CD4-positive, alpha-beta T cell treated with Interleukin-6 at 100 ng/mL for 8 hours (primary cell): ENCODE results near the gene ZNF280A.
"Not testable (repeated sequence)": the region's sequence is repeated elsewhere in the genome, so short reads cannot be mapped to it uniquely, and the experiment has no call there.

Source experiments
- DNase-seq: peaks from one replicate; pipeline ENCODE4 v3.0.0-alpha.2; 2020; ENCODE audit warnings: mixed read lengths, low spot score

ZNF280A gene

GRCh38 chr22:22545084-22545483 lies 25.0 kb upstream of the ZNF280A start:
- no peak for DNase-seq

GRCh38 chr22:22538226-22538989 lies 18.3 kb upstream of the ZNF280A start:
- no peak for DNase-seq

DNA sequence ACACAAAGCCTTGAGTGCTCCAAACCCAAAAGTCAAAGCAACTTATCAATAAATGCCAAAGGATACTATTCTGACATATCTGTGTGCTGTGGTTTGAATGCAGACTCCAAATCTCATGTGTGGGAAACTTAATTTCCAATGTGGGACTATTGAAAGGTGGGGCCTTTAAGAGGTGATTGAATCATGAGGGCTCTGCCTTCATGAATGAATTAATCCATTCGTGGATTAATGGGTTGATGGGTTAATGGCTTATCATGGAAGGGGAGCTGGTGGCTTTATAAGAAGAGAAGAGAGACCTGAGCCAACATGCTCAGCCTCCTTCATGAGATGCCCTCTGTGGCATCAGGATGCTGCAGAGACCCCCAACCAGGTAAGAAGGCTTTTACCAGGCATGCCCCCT lies 16.8 kb upstream of the ZNF280A start:
- DNase-seq, result no peak

DNA sequence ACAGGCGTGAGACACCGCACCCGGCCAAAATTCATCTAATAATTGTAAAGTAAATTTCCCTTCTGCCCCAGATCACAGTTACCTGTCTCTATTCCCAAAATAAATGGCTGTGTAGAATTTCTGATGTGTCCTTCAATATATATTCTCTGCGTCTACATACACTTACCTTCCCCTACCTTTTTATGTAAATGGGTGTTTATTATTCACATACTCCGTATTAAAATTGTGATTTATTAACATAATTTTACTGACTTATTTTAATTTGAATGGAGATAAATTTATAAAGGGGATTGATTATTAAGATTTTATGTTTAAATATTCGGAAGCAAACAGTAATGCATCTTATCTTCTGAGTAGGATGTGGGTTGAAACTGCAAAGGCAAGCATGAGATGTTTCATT lies 16.4 kb upstream of the ZNF280A start:
- DNase-seq, result no peak

GRCh38 chr22:22535662-22536061 lies 15.6 kb upstream of the ZNF280A start:
- DNase-seq, result no peak

- no peak for DNase-seq
Observed at GRCh38 chr22:22534604-22535415, 14.7 kb upstream of the ZNF280A start.

- DNase-seq, result no peak
Observed at GRCh38 chr22:22533863-22534262, 13.8 kb upstream of the ZNF280A start.

DNA sequence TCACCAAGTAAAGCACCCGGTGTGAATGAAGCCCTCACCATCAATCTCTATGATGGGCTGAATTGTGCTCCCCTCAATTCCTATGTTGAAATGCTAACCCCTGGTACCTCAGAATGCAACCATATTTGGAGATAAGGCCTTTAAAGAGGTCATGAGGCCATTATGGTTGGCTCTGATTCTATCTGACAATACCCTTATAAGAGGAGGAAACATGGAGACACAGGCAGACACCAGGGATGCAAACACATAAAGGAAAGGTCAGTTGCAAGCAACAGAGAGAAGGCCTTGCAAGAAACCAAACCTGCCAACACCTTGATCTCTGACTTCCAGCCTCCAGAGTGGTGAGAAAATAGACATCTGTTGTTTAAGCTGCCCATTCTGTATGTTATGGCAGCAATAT lies 13.3 kb upstream of the ZNF280A start:
- no peak for DNase-seq

- DNase-seq, result not testable (repeated sequence)
Observed at GRCh38 chr22:22532547-22533071, 12.5 kb upstream of the ZNF280A start.

DNA sequence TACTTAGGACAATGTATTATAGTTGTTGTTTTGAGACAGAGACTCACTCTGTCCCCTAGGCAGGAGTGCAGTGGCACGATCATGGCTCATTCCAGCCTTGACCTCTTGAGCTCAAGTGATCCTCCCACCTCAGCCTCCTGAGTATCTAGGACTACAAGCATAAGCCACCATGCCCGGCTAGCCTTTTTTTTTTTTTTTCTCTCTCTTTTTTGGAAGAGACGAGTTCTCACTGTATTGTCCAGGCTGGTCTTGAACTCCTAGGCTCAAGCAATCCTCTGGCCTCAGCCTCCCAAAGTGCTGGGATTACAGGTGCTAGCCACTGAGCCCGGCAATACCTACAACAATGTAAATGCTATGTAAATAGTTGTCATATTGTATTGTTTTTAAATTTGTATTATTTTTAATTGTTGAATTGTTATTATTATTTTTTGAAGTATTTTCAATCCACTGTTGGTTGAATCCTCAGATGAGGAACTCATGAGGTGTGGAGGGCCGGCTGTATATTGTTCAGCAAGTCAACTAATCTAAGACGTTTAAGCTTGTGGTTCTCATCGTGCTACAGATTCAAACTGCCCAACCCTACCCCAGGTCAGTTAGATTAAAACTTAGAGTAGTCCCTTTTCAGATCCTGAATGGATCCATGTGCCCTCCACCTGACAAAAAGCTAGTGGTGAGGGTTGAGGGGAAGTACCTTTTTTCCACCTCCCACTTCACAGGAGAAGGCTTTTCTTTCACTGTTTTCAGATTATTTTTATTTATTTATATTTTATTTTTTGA lies 11.9 kb upstream of the ZNF280A start:
- no peak for DNase-seq

GRCh38 chr22:22528780-22529179 lies 8.7 kb upstream of the ZNF280A start:
- DNase-seq, result no peak

DNA sequence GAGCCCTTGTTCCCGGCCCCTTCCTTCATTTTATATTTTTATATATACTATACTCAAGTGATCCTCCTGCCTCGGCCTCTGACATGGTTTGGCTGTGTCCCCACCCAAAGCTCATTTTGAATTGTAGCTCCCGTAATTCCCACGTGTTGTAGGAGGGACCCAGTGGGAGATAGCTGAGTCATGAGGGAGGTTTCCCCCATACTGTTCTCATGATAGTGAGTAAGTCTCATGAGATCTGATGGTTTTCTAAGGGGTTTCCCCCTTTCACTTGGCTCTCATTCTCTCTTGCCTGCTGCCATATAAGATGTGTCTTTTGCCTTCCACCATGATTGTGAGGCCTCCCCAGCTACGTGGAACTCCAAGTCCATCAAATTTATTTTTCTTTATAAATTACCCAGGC lies 7.2 kb upstream of the ZNF280A start:
- no peak for DNase-seq

DNA sequence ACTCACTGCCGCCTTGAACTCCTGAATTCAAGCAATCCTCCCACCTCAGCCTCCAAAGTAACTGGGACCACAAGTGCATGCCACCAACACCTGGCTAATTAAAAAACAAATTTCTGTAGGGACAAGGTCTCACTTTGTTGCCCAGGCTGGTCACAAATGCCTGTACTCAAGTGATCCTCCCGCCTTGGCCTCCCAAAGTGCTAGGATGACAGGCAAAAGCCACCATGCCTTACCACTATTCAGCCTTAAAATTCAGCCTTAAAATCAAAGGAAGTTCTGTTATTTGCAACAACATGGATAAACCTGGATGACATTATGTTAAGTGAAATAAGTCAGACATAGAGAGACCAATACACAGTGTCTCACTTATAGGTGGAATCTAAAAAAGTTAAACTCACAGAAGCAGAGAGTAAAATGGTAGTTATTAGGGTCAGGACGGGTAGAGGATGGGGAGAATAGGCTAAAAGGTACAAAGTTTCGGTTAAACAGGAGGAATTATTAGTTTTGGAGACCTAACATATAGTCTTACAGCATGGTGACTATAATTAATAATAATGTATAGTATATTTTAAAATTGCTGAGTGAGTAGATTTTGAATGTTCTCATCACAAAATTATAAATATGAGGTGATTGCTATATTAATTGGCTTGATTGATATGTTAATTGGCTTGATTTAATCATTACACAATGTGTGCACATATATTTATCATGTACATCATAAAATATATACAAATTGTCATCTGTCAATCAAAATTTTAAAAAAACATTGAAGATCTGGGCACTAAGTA lies 6.2 kb upstream of the ZNF280A start:
- DNase-seq, result no peak

GRCh38 chr22:22523494-22523893 lies 3.4 kb upstream of the ZNF280A start:
- no peak for DNase-seq

DNA sequence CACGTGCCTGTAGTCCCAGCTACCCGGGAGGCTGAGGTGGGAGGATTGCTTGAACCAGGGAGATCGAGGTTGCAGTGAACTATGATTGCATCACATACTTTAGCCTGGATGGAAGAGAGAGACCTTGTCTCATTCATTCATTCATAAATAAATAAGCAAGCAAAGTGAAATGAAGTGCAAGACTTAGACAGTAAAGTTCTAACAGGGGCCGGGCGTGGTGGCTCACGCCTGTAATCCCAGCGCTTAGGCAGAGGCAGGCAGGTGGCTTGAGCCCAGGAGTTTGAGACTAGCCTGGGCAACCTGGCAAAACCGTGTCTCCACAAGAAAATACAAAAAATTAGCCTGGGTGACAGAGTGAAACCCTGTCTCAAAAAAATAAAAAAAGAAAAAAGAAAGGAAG lies 1.6 kb upstream of the ZNF280A start:
- no peak for DNase-seq

- DNase-seq, result no peak
Observed at GRCh38 chr22:22520667-22521602, 865 bp upstream of the ZNF280A start.

- DNase-seq, result no peak
Observed at GRCh38 chr22:22519591-22519990, 479 bp downstream of the ZNF280A start.

- no peak for DNase-seq
Observed at GRCh38 chr22:22516992-22517391, 3.1 kb downstream of the ZNF280A start.

DNA sequence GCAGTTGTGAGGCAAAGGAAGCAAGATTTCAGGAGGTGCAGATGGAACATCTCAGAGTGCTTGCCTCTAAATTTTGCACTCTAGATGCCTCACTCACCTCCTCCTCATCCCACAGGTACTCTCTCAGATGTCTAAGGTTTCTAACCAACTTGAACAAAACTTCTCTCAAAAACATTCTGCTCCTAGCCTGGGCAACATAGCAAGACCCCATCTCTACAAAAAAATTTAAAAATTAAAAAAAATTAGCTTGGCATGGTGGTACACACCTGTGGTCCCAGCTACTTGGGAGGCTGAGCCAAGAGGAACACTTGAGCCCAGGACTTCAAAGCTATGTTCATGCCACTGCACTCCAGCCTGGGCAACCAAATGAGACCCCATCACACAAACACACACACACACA lies 4.2 kb downstream of the ZNF280A start:
- no peak for DNase-seq

DNA sequence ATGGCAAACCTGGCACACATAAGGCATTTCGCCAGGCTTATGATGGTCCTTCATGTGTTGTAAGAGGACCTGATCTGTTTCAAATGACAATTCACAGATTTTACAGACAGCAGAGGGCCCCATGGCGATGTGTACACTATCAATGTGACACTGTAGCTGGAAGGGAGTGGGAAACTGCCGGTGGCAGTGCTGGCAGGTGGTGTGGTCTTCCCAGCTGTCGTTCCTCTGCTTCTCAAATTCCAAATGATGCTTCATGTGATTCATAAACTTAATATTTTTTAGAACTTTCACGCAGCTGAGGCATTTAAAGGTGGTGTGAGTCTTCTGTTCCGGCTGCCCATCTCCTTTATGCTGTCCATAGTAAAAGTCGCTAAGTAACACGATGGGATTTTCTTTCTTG lies 5.6 kb downstream of the ZNF280A start:
- not testable (repeated sequence) for DNase-seq
